KOPT-K1 (cell line): ENCODE measurements around the gene LZTFL1.

Source experiments
- H3K27ac ChIP-seq: fragments of 200-600 bp; sonication (generic); 2 replicates; pipeline ENCODE4 v1.5.1; 2016; ENCODE audit warnings: antibody characterized with exemption, mild to moderate bottlenecking, low read depth, low read length; ENCODE audit not compliant: poor library complexity, severe bottlenecking
- H3K36me3 ChIP-seq: fragments of 200-600 bp; sonication (generic); 2 replicates; pipeline ENCODE4 v1.5.1; 2017; ENCODE audit warnings: antibody characterized with exemption, mild to moderate bottlenecking, low read length, moderate library complexity; ENCODE audit not compliant: insufficient read depth
- H3K9me3 ChIP-seq: fragments of 200-600 bp; sonication (generic); 2 replicates; pipeline ENCODE4 v1.5.1; 2017; ENCODE audit warnings: antibody characterized with exemption, low read length, mild to moderate bottlenecking; ENCODE audit not compliant: insufficient read depth, poor library complexity, severe bottlenecking

LZTFL1 gene

DNA sequence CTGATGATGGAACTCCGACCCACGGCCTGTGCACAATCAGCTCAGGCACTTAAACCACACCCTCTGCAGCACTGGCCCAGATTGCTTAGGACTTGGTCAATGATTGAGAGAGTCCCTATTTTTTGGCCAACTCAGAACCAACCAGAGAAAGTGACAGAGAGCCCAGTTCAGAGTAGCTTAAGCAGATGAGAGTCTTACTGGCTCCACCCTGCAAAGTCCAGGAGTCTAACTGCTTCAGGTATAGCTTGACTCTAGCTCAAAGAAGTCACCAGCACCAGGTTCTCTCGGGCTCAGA, 65.7 kb downstream of the LZTFL1 start:
- H3K9me3 ChIP-seq = no peaks in the 10 kb centered on the region
- H3K27ac ChIP-seq = no peak overlapping the region
- no peaks in the 10 kb centered on the region for H3K36me3 ChIP-seq

GRCh38 chr3:45775571-45776300, 66.2 kb downstream of the LZTFL1 start:
- H3K36me3 ChIP-seq = no peaks in the 10 kb centered on the region
- no peaks in the 10 kb centered on the region for H3K9me3 ChIP-seq
- no peak overlapping the region for H3K27ac ChIP-seq

DNA sequence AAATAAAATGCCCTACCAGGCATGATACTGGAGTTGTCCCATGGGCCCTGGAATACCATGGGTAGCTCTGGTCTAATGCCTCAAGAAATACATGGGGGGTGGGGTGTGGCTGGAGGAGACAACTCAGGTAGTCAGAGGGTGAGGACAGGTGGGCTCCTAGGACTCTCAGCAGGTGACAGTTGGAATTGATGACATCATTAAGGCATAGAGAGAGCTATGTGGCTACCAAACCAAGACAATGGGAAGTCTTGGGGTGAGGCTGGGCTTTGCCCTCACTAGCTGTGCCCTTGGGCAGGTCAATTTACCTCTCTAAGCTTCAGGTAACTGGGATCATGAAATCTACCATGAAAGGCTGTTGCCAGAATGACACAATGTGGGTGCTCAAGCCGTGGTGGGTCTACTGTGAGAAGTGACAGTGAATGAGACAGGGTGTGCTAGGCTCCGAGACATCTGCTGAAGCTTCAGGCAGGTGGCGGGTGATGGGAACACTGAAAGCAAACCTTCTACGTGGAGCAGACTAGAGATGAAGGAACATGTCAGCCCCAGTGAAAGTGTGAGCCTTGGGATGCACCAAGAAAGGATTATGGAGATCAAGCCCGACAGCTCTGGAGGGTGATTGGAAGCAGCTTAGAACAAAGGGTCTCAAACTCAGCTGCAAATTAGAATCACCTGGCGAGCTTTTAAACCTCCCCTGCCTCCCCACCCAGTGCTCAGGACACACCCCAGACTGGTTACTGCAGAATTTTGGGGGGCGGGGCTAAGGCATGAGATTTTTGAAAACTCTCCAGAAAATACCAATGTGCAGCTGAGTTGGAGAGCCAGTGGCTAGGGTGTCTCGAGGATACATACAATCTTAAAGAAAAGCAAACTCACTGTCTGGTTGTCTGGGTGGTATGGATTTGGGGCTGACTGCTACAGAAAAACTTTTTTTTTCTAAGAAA, 67.1 kb downstream of the LZTFL1 start:
- Histone ChIP-seq H3K36me3 (no peaks in the 10 kb centered on the region), H3K27ac (no peak overlapping the region), H3K9me3 (no peaks in the 10 kb centered on the region)

DNA sequence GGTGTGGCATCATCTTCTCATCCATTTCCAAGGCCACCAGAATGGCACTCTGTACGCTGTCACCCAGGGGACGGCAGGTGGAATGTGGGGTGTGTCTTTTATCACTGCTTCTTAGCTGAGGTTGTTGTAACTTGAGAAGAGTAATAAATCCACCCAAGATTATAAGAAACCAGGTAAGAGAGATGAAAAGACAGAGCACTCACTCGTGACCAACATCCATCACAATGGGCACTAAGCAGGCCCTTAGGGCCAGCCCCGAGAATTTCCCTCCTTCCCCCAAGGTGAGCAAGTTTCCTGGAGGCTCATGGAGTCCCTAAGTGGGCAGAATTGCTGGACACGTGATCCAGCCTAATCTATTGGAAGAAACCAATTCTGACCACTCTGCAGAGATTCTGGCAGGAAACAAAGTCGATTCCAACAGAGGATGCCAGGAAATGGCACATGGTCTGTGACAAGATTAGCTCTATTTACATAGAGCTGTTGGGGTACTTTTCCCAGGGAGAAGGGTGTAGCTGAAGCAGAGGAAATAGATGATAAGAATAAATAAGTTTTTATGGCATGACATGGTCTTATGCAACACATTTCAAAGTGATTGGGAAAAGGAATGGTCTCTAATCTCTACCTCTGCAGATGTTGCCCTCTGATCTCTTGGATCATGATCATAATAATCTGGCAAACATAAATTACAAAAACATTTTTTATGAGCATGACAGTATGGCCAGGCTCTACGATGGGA, 68.0 kb downstream of the LZTFL1 start:
- no peaks in the 10 kb centered on the region for H3K9me3 ChIP-seq
- no peaks in the 10 kb centered on the region for H3K36me3 ChIP-seq
- no peak overlapping the region for H3K27ac ChIP-seq
